ENCODE data around the gene SPNS3.
A peak's percentile ranks its signal among the peaks of the same experiment; 100 is the strongest.

SPNS3 gene

GRCh38 chr17:4512156-4513112 lies 78.7 kb downstream of the SPNS3 start:
- POLR2A ChIA-PET (ENCODE audit: low non-redundant PET) = no interaction called here
- CTCF ChIA-PET = interaction anchor here (0.6 kb wide), 1 partner anchor 68 kb away, joined by 5 read pairs; no protein-coding TSS in a partner anchor

GRCh38 chr17:4513113-4514032 lies 79.6 kb downstream of the SPNS3 start:
- CTCF ChIA-PET = interaction anchor here (0.7 to 1.2 kb wide), 3 partner anchors 38 to 352 kb away, joined by 4 to 5 read pairs (median 4); no protein-coding TSS in a partner anchor
- POLR2A ChIA-PET (ENCODE audit: low non-redundant PET) = no interaction called here

More at GRCh38 chr17:4512156-4513112, 78.7 kb downstream of the SPNS3 start:
- no peak for TF ChIP-seq CTCF (conservative IDR thresholded peaks at IDR 0.05; ENCODE audit: low read depth)
- no peak overlapping the region for H3K27ac ChIP-seq
- no peak for DNase-seq (ENCODE audit: low spot score)

GRCh38 chr17:4514206-4514605 lies 80.5 kb downstream of the SPNS3 start:
- ChIA-PET CTCF (interaction anchor here (0.6 to 1.2 kb wide), 3 partner anchors 38 to 111 kb away, joined by 3 to 5 read pairs (median 4); no protein-coding TSS in a partner anchor), POLR2A (ENCODE audit: low non-redundant PET) (no interaction called here)
- DNase-seq (ENCODE audit: low spot score) = no peak
- no peak for TF ChIP-seq CTCF (conservative IDR thresholded peaks at IDR 0.05; ENCODE audit: low read depth)
- H3K27ac ChIP-seq = no peak overlapping the region

More at GRCh38 chr17:4513113-4514032, 79.6 kb downstream of the SPNS3 start:
- peak; percentile 47 for DNase-seq (ENCODE audit: low spot score)
- H3K27ac ChIP-seq = no peak overlapping the region
- no peak for TF ChIP-seq CTCF (conservative IDR thresholded peaks at IDR 0.05; ENCODE audit: low read depth)

GRCh38 chr17:4514779-4515178 lies 81.0 kb downstream of the SPNS3 start:
- POLR2A ChIA-PET (ENCODE audit: low non-redundant PET) = no interaction called here

GRCh38 chr17:4515501-4515900 lies 81.8 kb downstream of the SPNS3 start:
- no peak overlapping the region for H3K27ac ChIP-seq
- no peak for TF ChIP-seq CTCF (conservative IDR thresholded peaks at IDR 0.05; ENCODE audit: low read depth)
- no peak for DNase-seq (ENCODE audit: low spot score)
- POLR2A ChIA-PET (ENCODE audit: low non-redundant PET) = no interaction called here
- CTCF ChIA-PET = no interaction called here

More at GRCh38 chr17:4514779-4515178, 81.0 kb downstream of the SPNS3 start:
- no peak for TF ChIP-seq CTCF (conservative IDR thresholded peaks at IDR 0.05; ENCODE audit: low read depth)
- H3K27ac ChIP-seq = no peak overlapping the region
- no peak for DNase-seq (ENCODE audit: low spot score)
- CTCF ChIA-PET = interaction anchor here (0.6 kb wide), 1 partner anchor 112 kb away, joined by 3 read pairs; no protein-coding TSS in a partner anchor

- no peak overlapping the region for H3K27ac ChIP-seq
- no peak for TF ChIP-seq CTCF (conservative IDR thresholded peaks at IDR 0.05; ENCODE audit: low read depth)
- POLR2A ChIA-PET (ENCODE audit: low non-redundant PET) = no interaction called here
- CTCF ChIA-PET = no interaction called here
- DNase-seq (ENCODE audit: low spot score) = no peak
Measured at GRCh38 chr17:4516735-4517134, 83.0 kb downstream of the SPNS3 start.
